Measurements from ENCODE around the gene C1orf116.

GRCh38 chr1:207039380-207040180, 7.0 kb upstream of the C1orf116 start:
- TF ChIP-seq, protein P1, sequence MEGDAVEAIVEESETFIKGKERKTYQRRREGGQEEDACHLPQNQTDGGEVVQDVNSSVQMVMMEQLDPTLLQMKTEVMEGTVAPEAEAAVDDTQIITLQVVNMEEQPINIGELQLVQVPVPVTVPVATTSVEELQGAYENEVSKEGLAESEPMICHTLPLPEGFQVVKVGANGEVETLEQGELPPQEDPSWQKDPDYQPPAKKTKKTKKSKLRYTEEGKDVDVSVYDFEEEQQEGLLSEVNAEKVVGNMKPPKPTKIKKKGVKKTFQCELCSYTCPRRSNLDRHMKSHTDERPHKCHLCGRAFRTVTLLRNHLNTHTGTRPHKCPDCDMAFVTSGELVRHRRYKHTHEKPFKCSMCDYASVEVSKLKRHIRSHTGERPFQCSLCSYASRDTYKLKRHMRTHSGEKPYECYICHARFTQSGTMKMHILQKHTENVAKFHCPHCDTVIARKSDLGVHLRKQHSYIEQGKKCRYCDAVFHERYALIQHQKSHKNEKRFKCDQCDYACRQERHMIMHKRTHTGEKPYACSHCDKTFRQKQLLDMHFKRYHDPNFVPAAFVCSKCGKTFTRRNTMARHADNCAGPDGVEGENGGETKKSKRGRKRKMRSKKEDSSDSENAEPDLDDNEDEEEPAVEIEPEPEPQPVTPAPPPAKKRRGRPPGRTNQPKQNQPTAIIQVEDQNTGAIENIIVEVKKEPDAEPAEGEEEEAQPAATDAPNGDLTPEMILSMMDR (IDR thresholded peaks at IDR 0.05 in 8 of 11, conservative IDR thresholded peaks at IDR 0.05 in 3 of 11), result no peak
- TF ChIP-seq POLR2AphosphoS5 (IDR thresholded peaks at IDR 0.05), result no peak

Measured in spleen (tissue), 7 donors.